DOHH2 (cell line): ENCODE data around the gene MUC20.
"Not testable (repeated sequence)": the region's sequence is repeated elsewhere in the genome, so short reads cannot be mapped to it uniquely, and the experiment has no call there.

Experiments
- H3F3A ChIP-seq: fragments of 200-600 bp; sonication (generic), shearing (Covaris generic); 2 replicates; pipeline ENCODE4 v1.6.0; 2016; ENCODE audit warnings: antibody characterized with exemption, mild to moderate bottlenecking; ENCODE audit not compliant: control insufficient read depth, insufficient read depth
- H3K27ac ChIP-seq: fragments of 200-600 bp; sonication (generic); 2 replicates; pipeline ENCODE4 v1.5.1; 2014; ENCODE audit warnings: low read depth, mild to moderate bottlenecking, low read length, moderate library complexity
- H3K27me3 ChIP-seq: fragments of 200-600 bp; sonication (generic); 2 replicates; pipeline ENCODE4 v1.6.1; 2014; ENCODE audit warnings: mild to moderate bottlenecking, low read length, mixed read lengths; ENCODE audit not compliant: control insufficient read depth
- H3K36me3 ChIP-seq: fragments of 200-600 bp; sonication (generic); 2 replicates; pipeline ENCODE4 v1.6.1; 2014; ENCODE audit warnings: mild to moderate bottlenecking, low read length, moderate library complexity, mixed read lengths; ENCODE audit not compliant: control insufficient read depth
- H3K4me1 ChIP-seq: fragments of 200-600 bp; sonication (generic); 2 replicates; pipeline ENCODE4 v1.6.1; 2014; ENCODE audit warnings: mild to moderate bottlenecking, low read length, mixed read lengths; ENCODE audit not compliant: control insufficient read depth
- H3K4me2 ChIP-seq: fragments of 200-600 bp; sonication (generic); 2 replicates; pipeline ENCODE4 v1.6.0; 2014; ENCODE audit warnings: mild to moderate bottlenecking, low read length, moderate library complexity
- H3K4me3 ChIP-seq: fragments of 200-600 bp; sonication (generic); 2 replicates; pipeline ENCODE4 v1.5.1; 2014; ENCODE audit warnings: mild to moderate bottlenecking, low read length, mixed read lengths
- H3K79me2 ChIP-seq: fragments of 200-600 bp; sonication (generic); 2 replicates; pipeline ENCODE4 v1.6.1; 2014; ENCODE audit warnings: mild to moderate bottlenecking, low read length, mixed read lengths; ENCODE audit not compliant: control insufficient read depth
- H3K9me2 ChIP-seq: fragments of 200-600 bp; sonication (generic); replicated peaks from 2 replicates; pipeline ENCODE4 v1.6.1; 2014; ENCODE audit warnings: mild to moderate bottlenecking, low read length, mixed read lengths; ENCODE audit not compliant: control insufficient read depth
- H3K9me3 ChIP-seq: fragments of 200-600 bp; sonication (generic); 2 replicates; pipeline ENCODE4 v1.6.1; 2014; ENCODE audit warnings: antibody characterized with exemption, low read length, mixed read lengths; ENCODE audit not compliant: control insufficient read depth, insufficient read depth
- H4K20me1 ChIP-seq: fragments of 200-600 bp; sonication (generic); 2 replicates; pipeline ENCODE4 v1.6.0; 2014; ENCODE audit warnings: low read depth, mild to moderate bottlenecking, antibody characterized with exemption, low read length, moderate library complexity; ENCODE audit not compliant: control insufficient read depth, insufficient read depth
- CTCF ChIP-seq: fragments of 200-600 bp; sonication (generic); IDR thresholded peaks from one replicate; pipeline ENCODE4 v1.5.1; 2014; ENCODE audit warnings: antibody characterized with exemption, mild to moderate bottlenecking, low read depth, low read length; ENCODE audit not compliant: poor library complexity, severe bottlenecking
- EZH2phosphoT487 ChIP-seq: fragments of 200-600 bp; sonication (generic); IDR thresholded peaks from 2 replicates; pipeline ENCODE4 v1.6.1; 2017; ENCODE audit warnings: borderline replicate concordance, mild to moderate bottlenecking, antibody characterized with exemption, low read length, moderate library complexity, mixed read lengths

The MUC20 gene

GRCh38 chr3:195725916-195726740 is 5.3 kb downstream of the MUC20 start:
- not testable (repeated sequence) for H3K27ac ChIP-seq, H3K9me2 ChIP-seq, H3K4me1 ChIP-seq, H3K36me3 ChIP-seq, H3K4me3 ChIP-seq, H3K27me3 ChIP-seq, H3F3A ChIP-seq, H4K20me1 ChIP-seq, H3K9me3 ChIP-seq, H3K4me2 ChIP-seq, H3K79me2 ChIP-seq

GRCh38 chr3:195727606-195728195 is 6.9 kb downstream of the MUC20 start:
- no peaks in the 10 kb centered on the region; the same call in 1 of the 2 replicates for H3K27me3 ChIP-seq
- H3F3A ChIP-seq, result no peaks in the 10 kb centered on the region
- no peak overlapping the region for H3K27ac ChIP-seq
- no peak overlapping the region for H3K4me2 ChIP-seq
- H3K9me2 ChIP-seq, result no peaks in the 10 kb centered on the region
- no peak for TF ChIP-seq EZH2phosphoT487
- no peak for TF ChIP-seq CTCF
- H3K79me2 ChIP-seq, result no peaks in the 10 kb centered on the region
- H3K9me3 ChIP-seq, result no peaks in the 10 kb centered on the region
- H3K4me3 ChIP-seq, result no peak overlapping the region
- no peaks in the 10 kb centered on the region for H3K36me3 ChIP-seq
- peaks cover 4% of the 10 kb centered on the region; the same call in 1 of the 2 replicates for H3K4me1 ChIP-seq
- H4K20me1 ChIP-seq, result no peaks in the 10 kb centered on the region

- H3K36me3 ChIP-seq, H4K20me1 ChIP-seq, H3K27ac ChIP-seq: not testable (repeated sequence)
These were observed 8.0 kb downstream of the MUC20 start for GRCh38 chr3:195728789-195729188.

GRCh38 chr3:195729476-195730251 is 8.9 kb downstream of the MUC20 start:
- Histone ChIP-seq H3K79me2 (no peaks in the 10 kb centered on the region), H4K20me1 (no peaks in the 10 kb centered on the region)

More at GRCh38 chr3:195728789-195729188, 8.0 kb downstream of the MUC20 start:
- not testable (repeated sequence) for H3K9me2 ChIP-seq, H3K4me1 ChIP-seq, H3K27me3 ChIP-seq, H3K79me2 ChIP-seq, H3K4me3 ChIP-seq, H3F3A ChIP-seq, H3K4me2 ChIP-seq, H3K9me3 ChIP-seq

More at GRCh38 chr3:195729476-195730251, 8.9 kb downstream of the MUC20 start:
- Histone ChIP-seq H3K36me3 (no peaks in the 10 kb centered on the region), H3K9me3 (no peaks in the 10 kb centered on the region), H3K4me3 (no peak overlapping the region), H3K27ac (no peak overlapping the region), H3K4me1 (peaks cover 4% of the 10 kb centered on the region; the same call in 1 of the 2 replicates), H3F3A (no peaks in the 10 kb centered on the region), H3K4me2 (no peak overlapping the region), H3K27me3 (no peaks in the 10 kb centered on the region; the same call in 1 of the 2 replicates), H3K9me2 (no peaks in the 10 kb centered on the region)
- TF ChIP-seq CTCF (no peak), EZH2phosphoT487 (no peak)
